Ovary (tissue), 10 donors: ENCODE results near the gene BTF3. TPM values are rescaled to one million over a fixed set of nuclear protein-coding genes. Genes with fewer than 3 reads are reported as not detected.
A peak's percentile ranks its signal among the peaks of the same experiment; 100 is the strongest.

Experiments used
- DNase-seq, 5 donors: peaks; one replicate each; pipeline ENCODE4 v3.0.0-alpha.2; 2019 to 2020
- H3K27ac ChIP-seq, 2 donors: fragments of 200-600 bp; one replicate each; pipeline versions ENCODE4 v1.5.1 to v1.8.0; 2019 to 2022
- H3K27me3 ChIP-seq: fragments of 200-600 bp; one replicate; pipeline ENCODE4 v1.8.0; 2022
- H3K36me3 ChIP-seq: fragments of 200-600 bp; sonication (generic); one replicate; pipeline ENCODE4 v1.5.1; 2019
- H3K4me1 ChIP-seq: one replicate; pipeline ENCODE4 v1.8.1; 2013; ENCODE audit warnings: mild to moderate bottlenecking, moderate library complexity; ENCODE audit not compliant: insufficient read depth
- H3K4me3 ChIP-seq: fragments of 200-600 bp; sonication (generic); one replicate; pipeline ENCODE4 v1.5.1; 2017
- H3K9me3 ChIP-seq, 2 donors: fragments of 200-600 bp in 1 of 2; sonication (generic) in 1 of 2; one replicate each; pipeline versions ENCODE4 v1.5.1 to v1.8.1; 2013 to 2019; ENCODE audit warnings: mild to moderate bottlenecking in 1 of 2, moderate library complexity in 1 of 2
- CTCF ChIP-seq, 3 donors: fragments of 450-650 bp in 2 of 3; fragments of 200-600 bp in 1 of 3; IDR thresholded peaks; one replicate each; pipeline versions ENCODE4 v1.5.1 to v1.8.0; 2016 to 2022; ENCODE audit warnings: antibody characterized with exemption in 3 of 3, mild to moderate bottlenecking in 1 of 3
- EP300 ChIP-seq: sonication (generic); formaldehyde crosslinking; IDR thresholded peaks from one replicate; pipeline ENCODE4 v1.6.1; 2017; ENCODE audit warnings: antibody characterized with exemption
- POLR2A ChIP-seq: fragments of 450-650 bp; IDR thresholded peaks from one replicate; pipeline ENCODE4 v1.6.1; 2017; ENCODE audit warnings: antibody characterized with exemption, mild to moderate bottlenecking, moderate library complexity
- WGBS, 3 donors: extraction: QIAGEN DNeasy Blood & Tissue Kit in 1 of 3; methylation state at CpG; one replicate each; pipeline versions ENCODE4 v1.1.5 to v1.1.7; 2013 to 2017; 5-methylcytosine and 5-hydroxymethylcytosine counted together
- intact Hi-C, 4 donors: fragments of 100-400 bp; cut with DNase I; formaldehyde crosslinking; loops; one replicate each; pipeline versions ENCODE4 v1.11.0 to v1.15.1; 2022 to 2023
- long read RNA-seq, 3 donors: library from polyadenylated mRNA in 2 of 3; unstranded in 2 of 3; transcript quantifications; one replicate each; pipeline ENCODE4 v2.0.0 and lab custom pipeline, GENCODE V29; 2021 to 2026
- polyA plus RNA-seq, 2 donors: library from polyadenylated mRNA; stranded (reverse); fragments of 200-250 nt in 1 of 2; fragments of 350-450 nt in 1 of 2; fragmentation: Illumina TruSeq in 1 of 2; extraction: RNeasy Lipid Tissue Mini Kit (QIAGEN cat#74804) in 1 of 2; gene quantifications; one replicate each; pipeline ENCODE4 v1.2.3, GENCODE V29; 2013 to 2014
- total RNA-seq, 7 donors: library from RNA; depleted of rRNA in 2 of 7; stranded (reverse); fragments of >200 nt in 2 of 7; fragmentation: NEBNext Ultra II Directional in 3 of 7; extraction: Animal tissue kit (Norgen Biotek cat#: 25700) in 3 of 7; gene quantifications; one replicate each; pipeline versions ENCODE4 v1.1.0 to v1.2.4, GENCODE V29; 2016 to 2023
- donor health status: DM: no; HTN: no; CAD: no; lungs with moderate emphysema.
- donor health status: DM: no; HTN: no; CAD: no.
- donor health status: Bipolar disorder and iron deficiency.
- donor health status: DM: yes; HTN: yes; CAD: no.
- donor health status: DM: no; HTN: no; CAD: no.
- donor health status: DM: yes; HTN: yes; CAD: no.

Gene BTF3
- total RNA-seq = 1,000 to 10,000 TPM in 2 of 7 donors, 100 to 1,000 TPM in 5; 648 to 1,276 (median 885) TPM
- 1,000 to 10,000 TPM; 1,240 to 1,776 TPM for polyA plus RNA-seq
- long read RNA-seq, donor 1, transcript BTF3-202 (6 exons, 1,237 nt) = minor isoform, 369 of 1,352 reads
- long read RNA-seq, donor 1, transcript BTF3-201 (6 exons, 897 nt) = major isoform, 957 of 1,352 reads
- long read RNA-seq, donor 1, partial matches to known transcripts = 2 of 1,352 reads
- long read RNA-seq, donor 1, other reads (novel, unspliced or antisense) = 24 of 1,352 reads
- long read RNA-seq, donor 2, transcript BTF3-201 (6 exons, 897 nt) = major isoform, 239 of 328 reads
- long read RNA-seq, donor 2, transcript BTF3-202 (6 exons, 1,237 nt) = minor isoform, 29 of 328 reads
- long read RNA-seq, donor 2, partial matches to known transcripts = 27 of 328 reads
- long read RNA-seq, donor 2, other reads (novel, unspliced or antisense) = 30 of 328 reads
- long read RNA-seq, donor 3, transcript BTF3-201 (6 exons, 897 nt) = major isoform, 540 of 640 reads
- long read RNA-seq, donor 3, transcript BTF3-202 (6 exons, 1,237 nt) = minor isoform, 84 of 640 reads
- long read RNA-seq, donor 3, partial matches to known transcripts = 9 of 640 reads
- long read RNA-seq, donor 3, other reads (novel, unspliced or antisense) = 7 of 640 reads

- intact Hi-C loops = loop anchor here in 1 of 4 donors (10.0 kb wide), 1 partner anchor 1354 kb away; no protein-coding TSS in a partner anchor
Measured at GRCh38 chr5:73498057-73498992, at the start of gene BTF3. TSS of gene BTF3 (plus strand) at chr5:73498442. CDS start at chr5:73498668, 226 bp downstream.

GRCh38 chr5:73448463-73449136, 49.6 kb upstream of the BTF3 start, which contains the start of gene FOXD1:
TSS of gene FOXD1 (minus strand) at chr5:73448777. CDS start at chr5:73448362, 415 bp downstream.
- intact Hi-C loops = loop anchor here in 1 of 4 donors (10.0 kb wide), 1 partner anchor 214 kb away; no protein-coding TSS in a partner anchor

More at GRCh38 chr5:73498057-73498992, at the start of gene BTF3:
- H3K4me3 ChIP-seq = peak within 1 kb of the TSS; percentile 60
- peak within 1 kb of the TSS; percentile 85 to 86 for H3K27ac ChIP-seq
- H3K4me1 ChIP-seq = peaks cover 4% of the 10 kb centered on the region
- no peaks in the 10 kb centered on the region for H3K9me3 ChIP-seq
- DNase-seq = peak; percentile 93 to 96 (median 94)
- no peak for TF ChIP-seq EP300
- peak; percentile 83 for TF ChIP-seq POLR2A
- 0 to 1% (median 1%) methylated on average over 48 to 67 of the region's 67 CpGs for WGBS, 3 donors
- H3K36me3 ChIP-seq = no peaks in the 10 kb centered on the region
- H3K27me3 ChIP-seq = no peaks in the 10 kb centered on the region

GRCh38 chr5:73450137-73450536, 48.1 kb upstream of the BTF3 start:
- peaks cover 3% of the 10 kb centered on the region for H3K27me3 ChIP-seq

More at GRCh38 chr5:73448463-73449136, 49.6 kb upstream of the BTF3 start, which contains the start of gene FOXD1:
- peak within 1 kb of the TSS; percentile 36 for H3K4me3 ChIP-seq
- peaks cover 3% of the 10 kb centered on the region for H3K27me3 ChIP-seq
- H3K4me1 ChIP-seq = peaks cover 5% of the 10 kb centered on the region
- TF ChIP-seq POLR2A (no peak), EP300 (no peak), CTCF (IDR thresholded peaks at IDR 0.05) (no peak)
- H3K36me3 ChIP-seq = no peaks in the 10 kb centered on the region
- H3K9me3 ChIP-seq = no peaks in the 10 kb centered on the region
- 1 to 2% (median 1%) methylated on average over 35 to 59 of the region's 59 CpGs for WGBS, 3 donors
- H3K27ac ChIP-seq = no peak within 1 kb of the TSS
- peak; percentile 35 to 61 (median 42) for DNase-seq

More at GRCh38 chr5:73450137-73450536, 48.1 kb upstream of the BTF3 start:
- intact Hi-C loops = no loop called here
- no peaks in the 10 kb centered on the region for H3K36me3 ChIP-seq
- peaks cover 5% of the 10 kb centered on the region for H3K4me1 ChIP-seq
- no peaks in the 10 kb centered on the region for H3K9me3 ChIP-seq
- DNase-seq = no peak
- TF ChIP-seq POLR2A (no peak), EP300 (no peak), CTCF (IDR thresholded peaks at IDR 0.05) (no peak)
- WGBS, 3 donors = 13 to 15% (median 14%) methylated on average over 7 of the region's 7 CpGs
- H3K27ac ChIP-seq = no peak overlapping the region
- no peak overlapping the region for H3K4me3 ChIP-seq
